HepG2 (cell line): ENCODE results near the gene RPS6KA2. TPM values are rescaled to one million over a fixed set of nuclear protein-coding genes. Genes with fewer than 3 reads are reported as not detected.
A peak's percentile ranks its signal among the peaks of the same experiment; 100 is the strongest.

Experiments used
- HIVEP1 ChIP-seq: sonication (generic); formaldehyde crosslinking; IDR thresholded peaks from 2 replicates; pipeline ENCODE4 v1.4.0; 2020; ENCODE audit warnings: mild to moderate bottlenecking, missing genetic modification reagents
- MAFG ChIP-seq: sonication (generic); formaldehyde crosslinking; IDR thresholded peaks from 2 replicates; pipeline ENCODE4 v1.5.1; 2020; ENCODE audit warnings: mild to moderate bottlenecking, missing genetic modification reagents
- REL ChIP-seq: sonication (generic); formaldehyde crosslinking; conservative IDR thresholded peaks from 2 replicates; pipeline ENCODE4 v1.8.0; 2022; ENCODE audit warnings: mild to moderate bottlenecking, missing genetic modification reagents, moderate library complexity
- REST ChIP-seq, 2 experiments: IDR thresholded peaks; 2 replicates each; pipeline ENCODE4 v1.6.1; 2011 to 2012; ENCODE audit warnings: low read length in 2 of 2, borderline replicate concordance in 1 of 2, low read depth in 1 of 2, mild to moderate bottlenecking in 1 of 2, moderate library complexity in 1 of 2
- SAFB2 ChIP-seq: sonication (generic); formaldehyde crosslinking; IDR thresholded peaks from 2 replicates; pipeline ENCODE4 v1.5.1; 2020; ENCODE audit warnings: missing genetic modification reagents, low read depth, mild to moderate bottlenecking, borderline replicate concordance
- ZFP36L1 ChIP-seq: sonication (generic); formaldehyde crosslinking; IDR thresholded peaks from 2 replicates; pipeline ENCODE4 v1.8.0; 2022; ENCODE audit warnings: mild to moderate bottlenecking, missing genetic modification reagents, moderate library complexity
- ZFP90 ChIP-seq: sonication (generic); formaldehyde crosslinking; IDR thresholded peaks from 2 replicates; pipeline ENCODE4 v1.8.0; 2022; ENCODE audit warnings: missing genetic modification reagents, mild to moderate bottlenecking, inconsistent platforms, borderline replicate concordance
- ZKSCAN8 ChIP-seq: IDR thresholded peaks from 2 replicates; pipeline ENCODE4 v1.6.1; 2016; ENCODE audit warnings: borderline replicate concordance, missing genetic modification reagents, missing compliant biosample characterization
- ZNF362 ChIP-seq: sonication (generic); formaldehyde crosslinking; IDR thresholded peaks from 2 replicates; pipeline ENCODE4 v1.4.0; 2020; ENCODE audit warnings: missing genetic modification reagents, mild to moderate bottlenecking, borderline replicate concordance
- polyA plus RNA-seq, 8 experiments: library from polyadenylated mRNA; depleted of rRNA in 3 of 8; stranded (reverse) in 7 of 8; unstranded in 1 of 8; fragments of >200 nt; fragmentation: Illumina TruSeq in 4 of 8; extraction: Trizol in 4 of 8; gene quantifications; 2 replicates each; pipeline versions ENCODE4 v1.2.1 to v1.2.3, GENCODE V29; 2011 to 2016; ENCODE audit warnings: low read depth in 4 of 8, missing spikeins in 1 of 8, mixed read lengths in 1 of 8; ENCODE audit not compliant: insufficient read depth in 1 of 8
- total RNA-seq, 5 experiments: library from RNA; depleted of rRNA; stranded (reverse); fragments of >200 nt; fragmentation: Illumina TruSeq; extraction: Trizol; gene quantifications; 2 replicates each; pipeline ENCODE4 v1.2.3, GENCODE V29; 2016; ENCODE audit warnings: low read depth in 1 of 5
- TF ChIP-seq, protein P1 (sequence below): sonication (generic); formaldehyde crosslinking; IDR thresholded peaks from 2 replicates; pipeline ENCODE4 v1.8.1; 2023; ENCODE audit warnings: mild to moderate bottlenecking, missing genetic modification reagents
- TF ChIP-seq, protein P2 (sequence below): sonication (generic); formaldehyde crosslinking; IDR thresholded peaks from 2 replicates; pipeline ENCODE4 v1.4.0; 2020; ENCODE audit warnings: missing genetic modification reagents, borderline replicate concordance
- TF ChIP-seq, protein P3 (sequence below): sonication (generic); formaldehyde crosslinking; IDR thresholded peaks from 2 replicates; pipeline ENCODE4 v1.5.0; 2020; ENCODE audit warnings: missing genetic modification reagents, mild to moderate bottlenecking, borderline replicate concordance

RPS6KA2 gene
- total and polyA plus RNA-seq, 2 of the 13 experiments (the other 11 are each of a cell fraction or from before 2014, with no cell fraction given), result 0.22 to 0.38 TPM

DNA sequence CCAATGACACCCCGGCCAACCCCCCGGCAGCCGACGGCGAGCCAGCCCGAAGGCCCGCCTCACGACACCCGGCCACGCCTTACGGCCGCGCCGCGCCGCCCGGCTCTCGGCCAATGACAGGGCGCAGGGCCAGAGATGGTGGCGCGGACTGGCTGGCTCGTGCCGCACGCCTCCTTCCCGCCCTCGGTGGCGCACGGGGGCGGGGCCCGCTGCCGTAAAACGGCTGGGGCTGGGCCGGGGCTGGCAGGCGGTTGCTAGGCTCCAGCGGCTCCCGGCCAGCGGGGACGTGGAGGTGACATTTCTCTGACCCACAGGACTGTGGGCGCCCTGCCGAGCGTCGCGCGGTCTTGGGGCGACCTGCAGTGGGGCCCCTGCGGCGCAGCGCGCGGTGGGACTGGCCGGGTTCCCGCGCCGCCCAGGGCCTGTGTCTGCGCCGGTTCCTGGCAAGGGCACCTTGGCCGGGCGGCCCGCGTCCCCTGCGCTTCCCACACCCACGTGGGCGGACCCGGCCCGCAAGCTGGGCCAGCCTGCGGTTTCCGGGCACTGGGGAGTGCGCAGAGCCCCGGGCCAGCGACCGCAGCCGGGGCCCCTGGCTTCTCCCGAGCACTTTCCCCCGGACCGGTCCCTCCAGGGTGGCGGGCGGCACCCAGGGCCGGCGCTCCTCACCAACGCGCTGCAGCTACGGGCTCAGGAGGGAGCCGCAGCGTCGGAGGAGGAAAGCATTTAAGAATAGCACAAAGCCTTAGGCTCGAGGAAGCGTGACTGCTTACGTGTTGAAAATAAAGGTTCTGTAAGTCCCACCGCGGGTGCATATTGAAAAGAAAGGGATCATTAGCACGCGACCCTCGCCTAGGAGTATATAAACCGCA is 243.9 kb downstream of the RPS6KA2 start, which contains the start of gene MPC1 (continued):
- peak in 1 of 2 experiments; percentile 38; a peak in 1 of 4 replicates for TF ChIP-seq REST (IDR thresholded peaks at IDR 0.05; ENCODE audit: borderline replicate concordance in 1 of 2, low read depth in 1 of 2, low read length in 2 of 2)
- TF ChIP-seq ZFP36L1 (CRISPR knock-in tag), result peak; percentile 96
- TF ChIP-seq, protein P1, sequence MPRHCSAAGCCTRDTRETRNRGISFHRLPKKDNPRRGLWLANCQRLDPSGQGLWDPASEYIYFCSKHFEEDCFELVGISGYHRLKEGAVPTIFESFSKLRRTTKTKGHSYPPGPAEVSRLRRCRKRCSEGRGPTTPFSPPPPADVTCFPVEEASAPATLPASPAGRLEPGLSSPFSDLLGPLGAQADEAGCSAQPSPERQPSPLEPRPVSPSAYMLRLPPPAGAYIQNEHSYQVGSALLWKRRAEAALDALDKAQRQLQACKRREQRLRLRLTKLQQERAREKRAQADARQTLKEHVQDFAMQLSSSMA (CRISPR knock-in tag), result 0 out of 2 replicates have a peak, but pooled peaks have one; percentile 67
- TF ChIP-seq, protein P2, sequence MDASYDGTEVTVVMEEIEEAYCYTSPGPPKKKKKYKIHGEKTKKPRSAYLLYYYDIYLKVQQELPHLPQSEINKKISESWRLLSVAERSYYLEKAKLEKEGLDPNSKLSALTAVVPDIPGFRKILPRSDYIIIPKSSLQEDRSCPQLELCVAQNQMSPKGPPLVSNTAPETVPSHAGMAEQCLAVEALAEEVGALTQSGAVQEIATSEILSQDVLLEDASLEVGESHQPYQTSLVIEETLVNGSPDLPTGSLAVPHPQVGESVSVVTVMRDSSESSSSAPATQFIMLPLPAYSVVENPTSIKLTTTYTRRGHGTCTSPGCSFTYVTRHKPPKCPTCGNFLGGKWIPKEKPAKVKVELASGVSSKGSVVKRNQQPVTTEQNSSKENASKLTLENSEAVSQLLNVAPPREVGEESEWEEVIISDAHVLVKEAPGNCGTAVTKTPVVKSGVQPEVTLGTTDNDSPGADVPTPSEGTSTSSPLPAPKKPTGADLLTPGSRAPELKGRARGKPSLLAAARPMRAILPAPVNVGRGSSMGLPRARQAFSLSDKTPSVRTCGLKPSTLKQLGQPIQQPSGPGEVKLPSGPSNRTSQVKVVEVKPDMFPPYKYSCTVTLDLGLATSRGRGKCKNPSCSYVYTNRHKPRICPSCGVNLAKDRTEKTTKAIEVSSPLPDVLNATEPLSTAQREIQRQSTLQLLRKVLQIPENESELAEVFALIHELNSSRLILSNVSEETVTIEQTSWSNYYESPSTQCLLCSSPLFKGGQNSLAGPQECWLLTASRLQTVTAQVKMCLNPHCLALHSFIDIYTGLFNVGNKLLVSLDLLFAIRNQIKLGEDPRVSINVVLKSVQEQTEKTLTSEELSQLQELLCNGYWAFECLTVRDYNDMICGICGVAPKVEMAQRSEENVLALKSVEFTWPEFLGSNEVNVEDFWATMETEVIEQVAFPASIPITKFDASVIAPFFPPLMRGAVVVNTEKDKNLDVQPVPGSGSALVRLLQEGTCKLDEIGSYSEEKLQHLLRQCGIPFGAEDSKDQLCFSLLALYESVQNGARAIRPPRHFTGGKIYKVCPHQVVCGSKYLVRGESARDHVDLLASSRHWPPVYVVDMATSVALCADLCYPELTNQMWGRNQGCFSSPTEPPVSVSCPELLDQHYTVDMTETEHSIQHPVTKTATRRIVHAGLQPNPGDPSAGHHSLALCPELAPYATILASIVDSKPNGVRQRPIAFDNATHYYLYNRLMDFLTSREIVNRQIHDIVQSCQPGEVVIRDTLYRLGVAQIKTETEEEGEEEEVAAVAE (CRISPR knock-in tag), result peak; percentile 80; the same call in 1 of the 2 replicates
- TF ChIP-seq MAFG (CRISPR knock-in tag), result no peak
- 0 out of 2 replicates have a peak, but pooled peaks have one; percentile 33 for TF ChIP-seq HIVEP1 (CRISPR knock-in tag)
- no peak for TF ChIP-seq ZNF362 (CRISPR knock-in tag)
- TF ChIP-seq ZKSCAN8 (CRISPR knock-in tag), result peak; percentile 55; the same call in 1 of the 2 replicates
- TF ChIP-seq REL, result peak; percentile 81
- TF ChIP-seq SAFB2 (CRISPR knock-in tag), result peak; percentile 89; the same call in 1 of the 2 replicates
- TF ChIP-seq, protein P3, sequence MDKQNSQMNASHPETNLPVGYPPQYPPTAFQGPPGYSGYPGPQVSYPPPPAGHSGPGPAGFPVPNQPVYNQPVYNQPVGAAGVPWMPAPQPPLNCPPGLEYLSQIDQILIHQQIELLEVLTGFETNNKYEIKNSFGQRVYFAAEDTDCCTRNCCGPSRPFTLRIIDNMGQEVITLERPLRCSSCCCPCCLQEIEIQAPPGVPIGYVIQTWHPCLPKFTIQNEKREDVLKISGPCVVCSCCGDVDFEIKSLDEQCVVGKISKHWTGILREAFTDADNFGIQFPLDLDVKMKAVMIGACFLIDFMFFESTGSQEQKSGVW (CRISPR knock-in tag), result no peak
- TF ChIP-seq ZFP90 (CRISPR knock-in tag), result no peak; the same call in 1 of the 2 replicates
- TF ChIP-seq, all 625 proteins: peak for 333
